B cell (primary cell): ENCODE results near the gene METTL23. TPM values are rescaled to one million over a fixed set of nuclear protein-coding genes. Genes with fewer than 3 reads are reported as not detected.

Source experiments
- ATAC-seq: fragments of 200-7000 bp; cut with Tn5 transposase; one replicate; pipeline ENCODE4 v1.10.0; 2021; ENCODE audit warnings: low read depth, mild to moderate bottlenecking, moderate number of reproducible peaks, moderate library complexity
- CTCF ChIA-PET: fragments of 350-600 bp; sonication (Branson Sonifier 250); formaldehyde crosslinking; loops from one replicate; lab custom pipeline; 2021; ENCODE audit warnings: antibody characterized with exemption, inconsistent platforms; lab: Charles Lee
- POLR2A ChIA-PET: fragments of 350-600 bp; sonication (Branson Sonifier 250); formaldehyde crosslinking; loops from one replicate; lab custom pipeline; 2021; ENCODE audit warnings: antibody characterized with exemption; lab: Charles Lee
- DNase-seq: peaks from one replicate; pipeline ENCODE4 v3.0.0; 2013
- H2AFZ ChIP-seq: 2 replicates; pipeline ENCODE4 v1.6.1; 2012; ENCODE audit warnings: mild to moderate bottlenecking, low read depth, low read length; ENCODE audit not compliant: insufficient read depth, poor library complexity, severe bottlenecking
- H3K27ac ChIP-seq, 2 donors: 1 replicate in 1 of 2; 2 replicates in 1 of 2; pipeline ENCODE4 v1.5.1; 2012 to 2013; ENCODE audit warnings: low read length in 2 of 2, mild to moderate bottlenecking in 2 of 2, moderate library complexity in 1 of 2
- H3K27me3 ChIP-seq, 4 experiments: fragments of 200-600 bp in 1 of 4; sonication (generic) in 1 of 4; replicated peaks in 1 of 4; 1 replicate in 2 of 4; 2 replicates in 2 of 4; pipeline versions ENCODE4 v1.6.1 to v1.7.0; 2013 to 2016; ENCODE audit warnings: low read length in 3 of 4, mild to moderate bottlenecking in 2 of 4, mixed read lengths in 1 of 4, moderate library complexity in 1 of 4; ENCODE audit not compliant: insufficient read depth in 4 of 4, control insufficient read depth in 3 of 4; ENCODE audit errors: control extremely low read depth in 1 of 4
- H3K36me3 ChIP-seq, 2 experiments: replicated peaks in 1 of 2; 1 replicate in 1 of 2; 2 replicates in 1 of 2; pipeline versions ENCODE4 v1.6.1 to v1.7.1; 2013; ENCODE audit warnings: low read length in 1 of 2; ENCODE audit not compliant: insufficient read depth in 2 of 2, control insufficient read depth in 1 of 2; ENCODE audit errors: control extremely low read depth in 1 of 2, extremely low read depth in 1 of 2
- H3K4me1 ChIP-seq, 2 donors: fragments of 200-600 bp in 1 of 2; sonication (generic) in 1 of 2; 1 replicate in 1 of 2; 2 replicates in 1 of 2; pipeline versions ENCODE4 v1.5.1 to v1.6.1; 2013 to 2017; ENCODE audit warnings: low read length in 2 of 2; ENCODE audit not compliant: control insufficient read depth in 2 of 2, insufficient read depth in 2 of 2
- H3K4me2 ChIP-seq: replicated peaks from 2 replicates; pipeline ENCODE3; 2012; ENCODE audit warnings: mild to moderate bottlenecking, low read depth, low read length; ENCODE audit not compliant: poor library complexity, severe bottlenecking
- H3K4me3 ChIP-seq, 5 experiments: fragments of 200-600 bp in 1 of 5; sonication (generic) in 1 of 5; 1 replicate in 3 of 5; 2 replicates in 2 of 5; pipeline versions ENCODE4 v1.5.1 to v1.7.0; 2011 to 2016; ENCODE audit warnings: low read length in 4 of 5, mild to moderate bottlenecking in 4 of 5, low read depth in 2 of 5, control low read depth in 1 of 5, moderate library complexity in 1 of 5; ENCODE audit not compliant: insufficient read depth in 1 of 5; ENCODE audit errors: control extremely low read depth in 1 of 5, extremely low read depth in 1 of 5
- H3K79me2 ChIP-seq: fragments of 200-600 bp; sonication (generic); one replicate; pipeline ENCODE4 v1.6.0; 2016; ENCODE audit warnings: low read length; ENCODE audit not compliant: control insufficient read depth, insufficient read depth
- H3K9ac ChIP-seq: fragments of 200-600 bp; sonication (generic); 2 replicates; pipeline ENCODE4 v1.6.1; 2017; ENCODE audit warnings: mild to moderate bottlenecking, low read length, moderate library complexity
- H3K9me3 ChIP-seq, 3 donors: one replicate each; pipeline versions ENCODE4 v1.6.1 to v1.7.1; 2013; ENCODE audit warnings: low read length in 2 of 3; ENCODE audit not compliant: control insufficient read depth in 2 of 3, insufficient read depth in 1 of 3; ENCODE audit errors: control extremely low read depth in 1 of 3
- H4K20me1 ChIP-seq: 2 replicates; pipeline ENCODE4 v1.6.0; 2012; ENCODE audit warnings: mild to moderate bottlenecking, low read length; ENCODE audit not compliant: insufficient read depth, control insufficient read depth, poor library complexity, severe bottlenecking
- H3K27ac Mint-ChIP-seq: one replicate; pipeline ENCODE4 v1.8.0; 2021; ENCODE audit warnings: mixed read lengths
- H3K27me3 Mint-ChIP-seq: one replicate; pipeline ENCODE4 v1.8.0; 2021; ENCODE audit warnings: mixed read lengths
- H3K4me1 Mint-ChIP-seq: one replicate; pipeline ENCODE4 v1.8.0; 2021; ENCODE audit warnings: mixed read lengths
- H3K4me3 Mint-ChIP-seq: one replicate; pipeline ENCODE4 v1.8.0; 2021; ENCODE audit warnings: mixed read lengths
- H3K9me3 Mint-ChIP-seq: one replicate; pipeline ENCODE4 v1.8.0; 2022; ENCODE audit warnings: mixed read lengths; ENCODE audit not compliant: insufficient read depth
- EZH2 ChIP-seq: IDR thresholded peaks from 2 replicates; pipeline ENCODE4 v1.6.1; 2012; ENCODE audit warnings: borderline replicate concordance, low read depth, mild to moderate bottlenecking, moderate library complexity, low read length; ENCODE audit not compliant: insufficient read depth, poor library complexity, severe bottlenecking
- WGBS: methylation state at CpG from one replicate; pipeline ENCODE4 v1.1.5; 2013; ENCODE audit warnings: missing lambda C conversion rate; ENCODE audit not compliant: insufficient coverage; 5-methylcytosine and 5-hydroxymethylcytosine counted together
- intact Hi-C: fragments of 100-400 bp; cut with micrococcal nuclease; formaldehyde crosslinking; loops from one replicate; pipeline ENCODE4 v1.10.0; 2022
- polyA plus RNA-seq: library from polyadenylated mRNA; depleted of rRNA; stranded (reverse); fragments of >200 nt; gene quantifications from 2 replicates; pipeline ENCODE4 v1.2.3, GENCODE V29; 2012
- total RNA-seq, 2 donors: library from RNA; stranded (reverse); fragments of 120-200 nt in 1 of 2; gene quantifications; 1 replicate in 1 of 2; 2 replicates in 1 of 2; pipeline versions ENCODE4 v1.2.3 to v1.2.4, GENCODE V29; 2013 to 2022
- TF ChIP-seq, protein P1 (sequence below): fragments of 200-600 bp; IDR thresholded peaks from one replicate; pipeline ENCODE4 v1.8.0; 2022; ENCODE audit warnings: antibody characterized with exemption, mild to moderate bottlenecking

METTL23 gene
- total and polyA plus RNA-seq, 2 donors (not counting 1 experiment from before 2014, with no cell fraction given), result 64.0 to 68.1 TPM

DNA sequence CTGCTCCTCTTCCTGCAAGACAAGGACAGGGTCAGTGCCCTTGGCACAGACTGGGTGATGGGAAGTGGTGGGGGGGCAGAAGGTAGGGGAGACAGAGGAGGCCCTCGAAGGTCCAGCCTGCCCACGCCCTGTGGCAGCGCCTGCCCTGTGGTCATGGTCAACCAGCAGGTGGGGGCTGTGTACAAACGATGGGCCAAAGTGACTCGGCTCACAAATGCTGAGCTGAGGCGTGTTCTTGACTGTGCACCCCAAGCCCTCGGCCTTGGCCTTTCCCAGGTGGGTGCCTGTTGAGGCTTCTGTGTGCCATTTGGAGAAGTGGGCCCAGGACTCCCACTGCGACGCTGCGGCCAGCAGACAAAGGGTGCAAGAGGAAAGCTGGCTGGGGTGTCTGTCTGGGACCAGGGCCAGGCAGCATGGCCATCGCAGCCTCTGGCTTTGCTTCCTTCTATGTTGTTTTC is 38.4 kb upstream of the METTL23 start:
- Histone ChIP-seq H3K4me3 (no peak overlapping the region), H3K79me2 (no peaks in the 10 kb centered on the region), H3K27ac (no peak overlapping the region), H3K27me3 (peaks cover 0 to 5% (median 0%) of the 10 kb centered on the region in 4 experiments), H3K36me3 (no peaks in the 10 kb centered on the region), H2AFZ (no peak overlapping the region), H3K9ac (no peak overlapping the region), H4K20me1 (no peaks in the 10 kb centered on the region), H3K4me1 (no peaks in the 10 kb centered on the region), H3K9me3 (no peaks in the 10 kb centered on the region), H3K4me2 (no peak overlapping the region)
- ATAC-seq (no peak), DNase-seq (no peak)
- intact Hi-C loops, result no loop called here
- H3K9me3 Mint-ChIP-seq, result no peaks in the 10 kb centered on the region
- CTCF ChIA-PET, result no interaction called here
- no peaks in the 10 kb centered on the region for H3K4me1 Mint-ChIP-seq
- POLR2A ChIA-PET, result no interaction called here
- no peak overlapping the region for H3K4me3 Mint-ChIP-seq
- peaks cover 4% of the 10 kb centered on the region for H3K27me3 Mint-ChIP-seq
- 85% methylated on average over 11 of the region's 11 CpGs for WGBS
- no peak overlapping the region for H3K27ac Mint-ChIP-seq
- TF ChIP-seq EZH2, result no peak
- TF ChIP-seq, protein P1, sequence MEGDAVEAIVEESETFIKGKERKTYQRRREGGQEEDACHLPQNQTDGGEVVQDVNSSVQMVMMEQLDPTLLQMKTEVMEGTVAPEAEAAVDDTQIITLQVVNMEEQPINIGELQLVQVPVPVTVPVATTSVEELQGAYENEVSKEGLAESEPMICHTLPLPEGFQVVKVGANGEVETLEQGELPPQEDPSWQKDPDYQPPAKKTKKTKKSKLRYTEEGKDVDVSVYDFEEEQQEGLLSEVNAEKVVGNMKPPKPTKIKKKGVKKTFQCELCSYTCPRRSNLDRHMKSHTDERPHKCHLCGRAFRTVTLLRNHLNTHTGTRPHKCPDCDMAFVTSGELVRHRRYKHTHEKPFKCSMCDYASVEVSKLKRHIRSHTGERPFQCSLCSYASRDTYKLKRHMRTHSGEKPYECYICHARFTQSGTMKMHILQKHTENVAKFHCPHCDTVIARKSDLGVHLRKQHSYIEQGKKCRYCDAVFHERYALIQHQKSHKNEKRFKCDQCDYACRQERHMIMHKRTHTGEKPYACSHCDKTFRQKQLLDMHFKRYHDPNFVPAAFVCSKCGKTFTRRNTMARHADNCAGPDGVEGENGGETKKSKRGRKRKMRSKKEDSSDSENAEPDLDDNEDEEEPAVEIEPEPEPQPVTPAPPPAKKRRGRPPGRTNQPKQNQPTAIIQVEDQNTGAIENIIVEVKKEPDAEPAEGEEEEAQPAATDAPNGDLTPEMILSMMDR, result no peak

DNA sequence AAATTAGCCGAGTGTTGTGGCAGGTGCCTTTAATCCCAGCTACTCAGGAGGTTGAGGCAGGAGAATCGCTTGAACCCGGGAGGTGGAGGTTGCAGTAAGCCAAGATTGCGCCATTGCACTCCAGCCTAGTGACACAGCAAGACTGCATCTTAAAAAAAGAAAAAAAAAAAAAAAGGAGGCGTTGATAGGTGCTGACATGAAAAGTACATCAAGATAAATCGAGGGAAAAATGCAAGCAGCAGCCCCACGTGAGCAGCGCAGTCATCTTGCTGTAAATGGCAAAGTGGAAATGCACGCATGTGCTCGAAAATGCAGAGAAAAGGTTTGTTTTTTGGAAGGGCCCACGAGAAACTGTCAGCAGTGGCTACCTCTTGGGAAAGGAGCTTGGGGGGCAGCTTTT is 36.8 kb upstream of the METTL23 start:
- Histone ChIP-seq H3K27ac (no peak overlapping the region), H3K4me1 (no peaks in the 10 kb centered on the region), H3K4me3 (no peak overlapping the region), H3K27me3 (peaks cover 0 to 5% (median 0%) of the 10 kb centered on the region in 4 experiments), H2AFZ (no peak overlapping the region), H3K79me2 (no peaks in the 10 kb centered on the region), H4K20me1 (no peaks in the 10 kb centered on the region), H3K4me2 (no peak overlapping the region), H3K9me3 (no peaks in the 10 kb centered on the region), H3K36me3 (no peaks in the 10 kb centered on the region), H3K9ac (no peak overlapping the region)
- CTCF ChIA-PET, result no interaction called here
- POLR2A ChIA-PET, result interaction anchor here (0.6 kb wide), 1 partner anchor 79 kb away, joined by 3 read pairs; no protein-coding TSS in a partner anchor
- Mint-ChIP-seq H3K4me3 (no peak overlapping the region), H3K4me1 (no peaks in the 10 kb centered on the region), H3K27me3 (peaks cover 4% of the 10 kb centered on the region), H3K27ac (no peak overlapping the region), H3K9me3 (no peaks in the 10 kb centered on the region)
- DNase-seq, result no peak
- intact Hi-C loops, result no loop called here
- WGBS, result 100% methylated on average over 5 of the region's 11 CpGs
- TF ChIP-seq EZH2, result no peak
- TF ChIP-seq, protein P1, result no peak
- ATAC-seq, result no peak
